K562 (cell line): ENCODE data around the gene KBTBD3. TPM values are rescaled to one million over a fixed set of nuclear protein-coding genes. Genes with fewer than 3 reads are reported as not detected.
A peak's percentile ranks its signal among the peaks of the same experiment; 100 is the strongest.

Experiments used
- ATAC-seq: fragments of 200-7000 bp; cut with Tn5 transposase; 3 replicates; pipeline ENCODE4 v1.9.1; 2020; ENCODE audit warnings: moderate library complexity
- BruUV-seq: library from RNA; stranded (reverse); fragments of 400-500 nt; replicated peaks from 2 replicates; lab custom pipeline; 2021; lab: Mats Ljungman, UMichigan
- CTCF ChIA-PET: fragments of 300-600 bp; formaldehyde crosslinking; extraction: SDS; loops from one replicate; lab custom pipeline; 2021; ENCODE audit warnings: low intra/inter-chr PET ratio; lab: Yijun Ruan, JAX
- POLR2A ChIA-PET: fragments of 300-600, 350-650 bp; sonication (Branson Sonifier 250); formaldehyde crosslinking; extraction: SDS; loops from one replicate; lab custom pipeline; 2021; ENCODE audit warnings: antibody characterized with exemption, inconsistent platforms; lab: Yijun Ruan, JAX
- DNase-seq, 4 experiments: peaks; one replicate each; pipeline versions ENCODE4 v3.0.0 to v3.0.0-alpha.2; 2011 to 2018; ENCODE audit warnings: low spot score in 3 of 4, mixed read lengths in 3 of 4; ENCODE audit errors: extremely low read depth in 1 of 4
- FAIRE-seq: peaks from 2 replicates; lab custom pipeline; 2011; peaks lifted over from hg19 to GRCh38; lab: Jason Lieb, UNC
- H2AFZ ChIP-seq: 2 replicates; pipeline ENCODE4 v1.6.0; 2011; ENCODE audit warnings: low read depth, low read length, control low read depth, inconsistent platforms
- H3K27ac ChIP-seq: fragments of 200-600 bp; 3 replicates; pipeline ENCODE4 v1.8.0; 2011; ENCODE audit warnings: low read depth, mild to moderate bottlenecking, control low read depth, inconsistent platforms, low read length, moderate library complexity, mixed read lengths; ENCODE audit errors: extremely low read depth
- H3K27me3 ChIP-seq, 2 experiments: fragments of 300-600 bp in 1 of 2; 2 replicates in 1 of 2; 3 replicates in 1 of 2; pipeline versions ENCODE4 v1.6.0 to v1.8.0; 2011; ENCODE audit warnings: inconsistent platforms in 2 of 2, low read length in 2 of 2, mild to moderate bottlenecking in 1 of 2, mixed read lengths in 1 of 2, moderate library complexity in 1 of 2; ENCODE audit not compliant: control insufficient read depth in 2 of 2, insufficient read depth in 2 of 2
- H3K36me3 ChIP-seq: fragments of 300-600 bp; 3 replicates; pipeline ENCODE4 v1.8.0; 2011; ENCODE audit warnings: mild to moderate bottlenecking, low read length, inconsistent platforms; ENCODE audit not compliant: control insufficient read depth, insufficient read depth
- H3K4me1 ChIP-seq, 2 experiments: fragments of 200-600 bp in 1 of 2; replicated peaks in 1 of 2; 2 replicates in 1 of 2; 3 replicates in 1 of 2; pipeline versions ENCODE4 v1.5.1 to v1.8.0; 2011; ENCODE audit warnings: inconsistent platforms in 2 of 2, low read length in 2 of 2, mild to moderate bottlenecking in 1 of 2, mixed read lengths in 1 of 2, moderate library complexity in 1 of 2; ENCODE audit not compliant: control insufficient read depth in 2 of 2, insufficient read depth in 2 of 2
- H3K4me2 ChIP-seq: 2 replicates; pipeline ENCODE4 v1.6.1; 2011; ENCODE audit warnings: low read length, control low read depth, inconsistent platforms, mixed read lengths; ENCODE audit not compliant: insufficient read depth
- H3K4me3 ChIP-seq: fragments of 200-600 bp; sonication (generic), shearing (Covaris generic); 2 replicates; pipeline ENCODE4 v1.5.1; 2016; ENCODE audit warnings: control low read depth, inconsistent platforms
- H3K79me2 ChIP-seq: fragments of 200-600 bp; 3 replicates; pipeline ENCODE4 v1.8.0; 2011; ENCODE audit warnings: low read length, inconsistent platforms; ENCODE audit not compliant: control insufficient read depth, insufficient read depth
- H3K9ac ChIP-seq, 2 experiments: 2 replicates each; pipeline versions ENCODE4 v1.6.0 to v1.6.1; 2011; ENCODE audit warnings: low read depth in 2 of 2, low read length in 2 of 2, control low read depth in 1 of 2, inconsistent platforms in 1 of 2, mild to moderate bottlenecking in 1 of 2, mixed read lengths in 1 of 2; ENCODE audit not compliant: insufficient read depth in 1 of 2
- H3K9me1 ChIP-seq: one replicate; pipeline ENCODE4 v1.6.0; 2011; ENCODE audit warnings: inconsistent platforms, mild to moderate bottlenecking, low read length, moderate library complexity; ENCODE audit not compliant: control insufficient read depth, insufficient read depth
- H3K9me3 ChIP-seq: replicated peaks from 2 replicates; pipeline ENCODE4 v1.5.1; 2011; ENCODE audit warnings: low read depth, low read length, inconsistent platforms; ENCODE audit not compliant: control insufficient read depth, insufficient read depth
- H4K20me1 ChIP-seq: replicated peaks from 2 replicates; pipeline ENCODE4 v1.6.1; 2011; ENCODE audit warnings: low read length, inconsistent platforms, mixed read lengths; ENCODE audit not compliant: control insufficient read depth, insufficient read depth
- CBX5 ChIP-seq: IDR thresholded peaks from 2 replicates; pipeline ENCODE4 v1.6.1; 2014; ENCODE audit warnings: low read depth, borderline replicate concordance
- NCOA6 ChIP-seq: fragments of 450-650 bp; IDR thresholded peaks from 2 replicates; pipeline ENCODE4 v1.6.1; 2017; ENCODE audit warnings: mild to moderate bottlenecking
- PURB ChIP-seq: sonication (generic); formaldehyde crosslinking; IDR thresholded peaks from 2 replicates; pipeline ENCODE4 v1.9.0; 2021; ENCODE audit warnings: low read depth, mild to moderate bottlenecking, missing genetic modification reagents
- SIN3A ChIP-seq, 2 experiments: fragments of 150-350 bp in 1 of 2; IDR thresholded peaks; 2 replicates each; pipeline ENCODE4 v1.6.1; 2011 to 2016; ENCODE audit warnings: borderline replicate concordance in 2 of 2, low read depth in 2 of 2, low read length in 2 of 2, mild to moderate bottlenecking in 2 of 2, moderate library complexity in 2 of 2; ENCODE audit not compliant: control insufficient read depth in 1 of 2
- ZBTB40 ChIP-seq, 2 experiments: fragments of 450-650 bp in 1 of 2; sonication (generic) in 1 of 2; formaldehyde crosslinking in 1 of 2; IDR thresholded peaks; 2 replicates each; pipeline versions ENCODE4 v1.7.1 to v1.9.0; 2016 to 2022; ENCODE audit warnings: inconsistent platforms in 1 of 2, mild to moderate bottlenecking in 1 of 2, missing genetic modification reagents in 1 of 2
- ZFX ChIP-seq: sonication (generic); formaldehyde crosslinking; IDR thresholded peaks from 2 replicates; pipeline ENCODE4 v1.8.0; 2022; ENCODE audit warnings: mild to moderate bottlenecking, missing genetic modification reagents, moderate library complexity
- ZNF232 ChIP-seq: sonication (generic); formaldehyde crosslinking; IDR thresholded peaks from 2 replicates; pipeline ENCODE4 v1.8.0; 2022; ENCODE audit warnings: mild to moderate bottlenecking, missing genetic modification reagents
- ZNF253 ChIP-seq: fragments of 250-450 bp; sonication (Bioruptor Pico); conservative IDR thresholded peaks from 2 replicates; pipeline ENCODE4 v1.6.1; 2021; ENCODE audit warnings: mild to moderate bottlenecking
- ZNF395 ChIP-seq: fragments of 200-800 bp; sonication (Bioruptor generic); IDR thresholded peaks from 2 replicates; pipeline ENCODE4 v1.6.1; 2017; ENCODE audit warnings: missing genetic modification characterization, missing compliant biosample characterization
- WGBS: fragments of 100-300 bp; shearing (Covaris generic); methylation state at CpG from one replicate; pipeline ENCODE4 v1.1.6; 2016; ENCODE audit warnings: low coverage, mixed read lengths; ENCODE audit not compliant: insufficient coverage; ENCODE audit errors: missing lambda C conversion rate; 5-methylcytosine and 5-hydroxymethylcytosine counted together
- in situ Hi-C: fragments of 300-500 bp; cut with MboI; formaldehyde crosslinking; loops from 4 replicates; pipeline ENCODE4 v1.15.0; 2018; ENCODE audit warnings: inconsistent platforms, mixed read lengths
- intact Hi-C: fragments of 100-400 bp; cut with micrococcal nuclease; formaldehyde crosslinking; loops from 2 replicates; pipeline ENCODE4 v1.14.2; 2022
- polyA plus RNA-seq, 8 experiments: library from polyadenylated mRNA; depleted of rRNA in 4 of 8; stranded (reverse) in 5 of 8; unstranded in 3 of 8; fragments of >200 nt; fragmentation: Nextera tagmentation in 2 of 8; fragmentation: Illumina TruSeq in 1 of 8; extraction: Ambion mirVana in 2 of 8; extraction: Trizol in 1 of 8; gene quantifications; 2 replicates each; pipeline versions ENCODE4 v1.2.1 to v1.2.3, GENCODE V29; 2011 to 2014; ENCODE audit warnings: inconsistent platforms in 1 of 8, missing spikeins in 1 of 8
- total RNA-seq, 7 experiments: library from RNA; depleted of rRNA in 6 of 7; stranded (reverse); fragments of >200 nt in 6 of 7; fragmentation: Illumina TruSeq in 2 of 7; extraction: Trizol in 2 of 7; gene quantifications; 2 replicates each; pipeline versions ENCODE4 v1.2.1 to v1.2.3, GENCODE V29; 2011 to 2021; ENCODE audit warnings: low replicate concordance in 1 of 7

Gene KBTBD3
- total and polyA plus RNA-seq, 9 of the 15 experiments (the other 6 are each of a cell fraction or from before 2014, with no cell fraction given): 4.2 to 31.2 (median 6.4) TPM

GRCh38 chr11:106022795-106023275 is 54.3 kb downstream of the KBTBD3 start:
- Histone ChIP-seq H4K20me1 (no peaks in the 10 kb centered on the region), H3K4me1 (peaks cover 0 to 4% of the 10 kb centered on the region in 2 experiments; a peak in 1 of 5 replicates), H3K9me1 (no peaks in the 10 kb centered on the region), H3K79me2 (peaks cover 41% of the 10 kb centered on the region), H3K4me2 (peak overlapping the region; percentile 80), H3K27me3 (no peaks in the 10 kb centered on the region), H3K36me3 (0 out of 3 replicates have a peak, but pooled peaks cover 2% of the 10 kb centered on the region), H3K9ac (peak overlapping the region in 1 of 2 experiments; percentile 45; a peak in 1 of 4 replicates), H3K4me3 (peak overlapping the region; percentile 76), H3K27ac (peak overlapping the region; percentile 73), H2AFZ (peak overlapping the region; percentile 99), H3K9me3 (no peaks in the 10 kb centered on the region)
- ATAC-seq (no peak), DNase-seq (peak in 1 of 4 experiments; percentile 6), FAIRE-seq (no peak)
- CTCF ChIA-PET: interaction anchor here (0.5 kb wide), 1 partner anchor 1056 kb away, joined by 3 read pairs; no protein-coding TSS in a partner anchor
- in situ Hi-C loops (no loop called here), intact Hi-C loops (loop anchor here (2.0 kb wide), 1 partner anchor 54 kb away; the partner anchor contains the start of genes AASDHPPT and KBTBD3)
- BruUV-seq: no TSS peak
- POLR2A ChIA-PET: interaction anchor here (1.0 kb wide), 1 partner anchor 11 kb away, joined by 4 read pairs; no protein-coding TSS in a partner anchor
- WGBS: 60% methylated on average over 7 of the region's 7 CpGs
- TF ChIP-seq ZNF253 (CRISPR knock-in tag) (no peak), SIN3A (IDR thresholded peaks at IDR 0.05; ENCODE audit: borderline replicate concordance in 2 of 2, control insufficient read depth in 1 of 2, low read depth in 2 of 2, low read length in 2 of 2) (no peak), ZBTB40 (IDR thresholded peaks at IDR 0.05) (no peak), ZBTB40 (CRISPR knock-in tag; IDR thresholded peaks at IDR 0.05) (0 out of 2 replicates have a peak, but pooled peaks have one; percentile 12), CBX5 (no peak), ZNF395 (CRISPR knock-in tag) (no peak), NCOA6 (no peak), ZFX (CRISPR knock-in tag) (peak; percentile 6; the same call in 1 of the 2 replicates), PURB (CRISPR knock-in tag) (no peak), ZNF232 (no peak)
